ENCODE data around the gene RAD50. TPM values are rescaled to one million over a fixed set of nuclear protein-coding genes. Genes with fewer than 3 reads are reported as not detected.
"Not testable (repeated sequence)": the region's sequence is repeated elsewhere in the genome, so short reads cannot be mapped to it uniquely, and the experiment has no call there.

RAD50 gene
- polyA plus RNA-seq (2011; rRNA removed): 17.6 and 25.3 TPM in 2 replicates
- 31.1 and 41.4 TPM in 2 replicates for polyA minus RNA-seq (2011; rRNA and poly(A)+ RNA removed)

DNA sequence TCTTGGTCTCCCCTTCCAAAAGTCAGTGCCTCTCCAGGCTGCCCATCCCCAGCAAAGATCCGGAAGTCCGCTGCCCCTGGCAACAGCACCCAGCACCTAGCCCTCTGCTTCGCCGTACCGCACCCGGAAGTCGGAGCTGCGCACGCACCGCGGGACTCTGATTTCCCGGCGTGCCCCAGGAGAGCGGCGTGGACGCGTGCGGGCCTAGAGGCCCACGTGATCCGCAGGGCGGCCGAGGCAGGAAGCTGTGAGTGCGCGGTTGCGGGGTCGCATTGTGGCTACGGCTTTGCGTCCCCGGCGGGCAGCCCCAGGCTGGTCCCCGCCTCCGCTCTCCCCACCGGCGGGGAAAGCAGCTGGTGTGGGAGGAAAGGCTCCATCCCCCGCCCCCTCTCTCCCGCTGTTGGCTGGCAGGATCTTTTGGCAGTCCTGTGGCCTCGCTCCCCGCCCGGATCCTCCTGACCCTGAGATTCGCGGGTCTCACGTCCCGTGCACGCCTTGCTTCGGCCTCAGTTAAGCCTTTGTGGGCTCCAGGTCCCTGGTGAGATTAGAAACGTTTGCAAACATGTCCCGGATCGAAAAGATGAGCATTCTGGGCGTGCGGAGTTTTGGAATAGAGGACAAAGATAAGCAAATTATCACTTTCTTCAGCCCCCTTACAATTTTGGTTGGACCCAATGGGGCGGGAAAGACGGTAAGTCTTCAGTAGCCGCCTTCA is at the start of gene RAD50:
RAD50 (plus strand) TSS at position 215 of the 715 bp plus-strand sequence; CDS start at position 563, 348 bp downstream.
- ChIA-PET CTCF (interaction anchor here (0.7 to 1.2 kb wide), 2 partner anchors 179 to 263 kb away, joined by 3 read pairs; no protein-coding TSS in a partner anchor), POLR2A (interaction anchor here (0.6 to 1.1 kb wide), 4 partner anchors 48 to 169 kb away, joined by 3 to 4 read pairs (median 3); no protein-coding TSS in a partner anchor)
- TF ChIP-seq, protein P1, sequence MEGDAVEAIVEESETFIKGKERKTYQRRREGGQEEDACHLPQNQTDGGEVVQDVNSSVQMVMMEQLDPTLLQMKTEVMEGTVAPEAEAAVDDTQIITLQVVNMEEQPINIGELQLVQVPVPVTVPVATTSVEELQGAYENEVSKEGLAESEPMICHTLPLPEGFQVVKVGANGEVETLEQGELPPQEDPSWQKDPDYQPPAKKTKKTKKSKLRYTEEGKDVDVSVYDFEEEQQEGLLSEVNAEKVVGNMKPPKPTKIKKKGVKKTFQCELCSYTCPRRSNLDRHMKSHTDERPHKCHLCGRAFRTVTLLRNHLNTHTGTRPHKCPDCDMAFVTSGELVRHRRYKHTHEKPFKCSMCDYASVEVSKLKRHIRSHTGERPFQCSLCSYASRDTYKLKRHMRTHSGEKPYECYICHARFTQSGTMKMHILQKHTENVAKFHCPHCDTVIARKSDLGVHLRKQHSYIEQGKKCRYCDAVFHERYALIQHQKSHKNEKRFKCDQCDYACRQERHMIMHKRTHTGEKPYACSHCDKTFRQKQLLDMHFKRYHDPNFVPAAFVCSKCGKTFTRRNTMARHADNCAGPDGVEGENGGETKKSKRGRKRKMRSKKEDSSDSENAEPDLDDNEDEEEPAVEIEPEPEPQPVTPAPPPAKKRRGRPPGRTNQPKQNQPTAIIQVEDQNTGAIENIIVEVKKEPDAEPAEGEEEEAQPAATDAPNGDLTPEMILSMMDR (IDR thresholded peaks at IDR 0.05; ENCODE audit: low read depth, low read length): no peak
- Histone ChIP-seq H3K9me3 (ENCODE audit: control insufficient read depth, insufficient read depth, low read length) (no peaks in the 10 kb centered on the region; the same call in 1 of the 2 replicates), H3K4me3 (ENCODE audit: low read depth, low read length) (peak within 1 kb of the TSS; percentile 78), H3K27ac (ENCODE audit: low read depth, low read length) (peak within 1 kb of the TSS; percentile 88), H3K27me3 (ENCODE audit: control insufficient read depth, insufficient read depth, low read length) (no peaks in the 10 kb centered on the region)
- DNase-seq (ENCODE audit: low read depth, low spot score): peak; percentile 74

DNA sequence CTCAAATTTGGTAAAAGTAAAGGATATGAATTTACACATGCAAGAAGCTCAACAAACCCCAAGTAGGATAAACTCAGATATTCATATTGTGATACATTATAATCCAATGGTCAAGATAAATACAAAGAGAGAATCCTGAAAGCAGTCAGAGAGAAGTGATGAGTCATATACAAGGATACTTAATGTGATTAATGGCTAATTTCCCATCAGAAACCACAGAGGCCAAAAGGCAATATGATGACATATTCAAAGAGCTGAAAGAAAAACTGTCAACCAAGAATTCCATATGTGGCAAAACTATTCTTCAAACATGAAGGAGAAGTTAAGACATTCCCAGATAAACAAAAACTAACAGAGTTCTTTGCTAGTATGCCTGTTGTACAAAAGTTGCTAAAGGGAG is 46.7 kb upstream of the RAD50 start:
- peak; percentile 86 for DNase-seq (ENCODE audit: low read depth, low spot score)
- Histone ChIP-seq H3K27ac (ENCODE audit: low read depth, low read length) (no peak overlapping the region), H3K4me3 (ENCODE audit: low read depth, low read length) (no peak overlapping the region), H3K9me3 (ENCODE audit: control insufficient read depth, insufficient read depth, low read length) (peaks cover 8% of the 10 kb centered on the region), H3K27me3 (ENCODE audit: control insufficient read depth, insufficient read depth, low read length) (no peaks in the 10 kb centered on the region)
- CTCF ChIA-PET: interaction anchor here (2.0 to 4.5 kb wide), 3 partner anchors 17 to 310 kb away, joined by 9 to 31 read pairs (median 25); no protein-coding TSS in a partner anchor
- POLR2A ChIA-PET: interaction anchor here (0.6 to 1.4 kb wide), 7 partner anchors 12 to 283 kb away, joined by 3 to 6 read pairs (median 4); partner anchors contain the start of gene IRF1
- TF ChIP-seq, protein P1 (IDR thresholded peaks at IDR 0.05; ENCODE audit: low read depth, low read length): no peak

DNA sequence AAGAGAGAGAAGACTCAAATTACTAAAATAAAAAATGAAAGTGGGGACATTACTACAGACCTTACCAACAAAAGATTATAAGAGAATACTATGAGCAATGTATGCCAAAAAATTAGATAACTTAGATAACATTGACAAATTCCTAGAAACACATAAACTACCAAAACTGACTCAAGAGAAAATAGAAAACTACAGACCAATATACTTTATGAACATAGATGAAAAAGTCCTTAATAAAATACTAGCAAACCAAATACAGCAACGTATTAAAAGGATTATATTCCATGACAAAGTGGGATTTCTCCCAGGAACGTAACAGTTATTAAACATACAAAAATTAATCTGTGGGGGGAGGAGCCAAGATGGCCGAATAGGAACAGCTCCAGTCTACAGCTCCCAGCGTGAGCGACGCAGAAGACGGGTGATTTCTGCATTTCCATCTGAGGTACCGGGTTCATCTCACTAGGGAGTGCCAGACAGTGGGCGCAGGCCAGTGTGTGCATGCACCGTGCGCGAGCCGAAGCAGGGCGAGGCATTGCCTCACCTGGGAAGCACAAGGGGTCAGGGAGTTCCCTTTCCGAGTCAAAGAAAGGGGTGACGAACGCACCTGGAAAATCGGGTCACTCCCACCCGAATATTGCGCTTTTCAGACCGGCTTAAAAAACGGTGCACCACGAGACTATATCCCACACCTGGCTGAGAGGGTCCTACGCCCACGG is 43.0 kb upstream of the RAD50 start:
- CTCF ChIA-PET, POLR2A ChIA-PET: not testable (repeated sequence)

DNA sequence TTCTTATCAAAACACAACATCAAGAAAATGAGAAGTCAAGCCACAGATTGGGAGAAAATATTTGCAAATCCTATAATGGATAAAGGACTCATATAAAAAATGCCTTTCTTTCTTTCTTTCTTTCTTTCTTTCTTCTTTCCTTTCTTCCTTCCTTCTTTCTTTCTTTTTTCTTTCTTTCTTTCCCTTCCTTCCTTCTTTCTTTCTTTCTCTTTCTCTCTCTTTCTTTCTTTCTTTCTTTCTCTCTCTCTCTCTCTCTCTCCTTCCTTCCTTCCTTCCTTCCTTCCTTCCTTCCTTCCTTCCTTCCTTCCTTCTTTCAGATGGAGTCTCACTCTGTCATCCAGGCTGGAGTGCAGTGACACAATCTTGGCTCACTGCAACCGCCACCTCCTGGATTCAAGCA is 34.7 kb upstream of the RAD50 start:
- H3K9me3 ChIP-seq (ENCODE audit: control insufficient read depth, insufficient read depth, low read length); H3K27me3 ChIP-seq (ENCODE audit: control insufficient read depth, insufficient read depth, low read length); H3K4me3 ChIP-seq (ENCODE audit: low read depth, low read length); POLR2A ChIA-PET; H3K27ac ChIP-seq (ENCODE audit: low read depth, low read length); DNase-seq (ENCODE audit: low read depth, low spot score): not testable (repeated sequence)
- CTCF ChIA-PET: interaction anchor here (0.7 kb wide), 1 partner anchor 74 kb away, joined by 3 read pairs; no protein-coding TSS in a partner anchor

More for the DNA sequence above, 43.0 kb upstream of the RAD50 start:
- H3K27ac ChIP-seq (ENCODE audit: low read depth, low read length); H3K27me3 ChIP-seq (ENCODE audit: control insufficient read depth, insufficient read depth, low read length); H3K9me3 ChIP-seq (ENCODE audit: control insufficient read depth, insufficient read depth, low read length); DNase-seq (ENCODE audit: low read depth, low spot score); H3K4me3 ChIP-seq (ENCODE audit: low read depth, low read length): not testable (repeated sequence)

DNA sequence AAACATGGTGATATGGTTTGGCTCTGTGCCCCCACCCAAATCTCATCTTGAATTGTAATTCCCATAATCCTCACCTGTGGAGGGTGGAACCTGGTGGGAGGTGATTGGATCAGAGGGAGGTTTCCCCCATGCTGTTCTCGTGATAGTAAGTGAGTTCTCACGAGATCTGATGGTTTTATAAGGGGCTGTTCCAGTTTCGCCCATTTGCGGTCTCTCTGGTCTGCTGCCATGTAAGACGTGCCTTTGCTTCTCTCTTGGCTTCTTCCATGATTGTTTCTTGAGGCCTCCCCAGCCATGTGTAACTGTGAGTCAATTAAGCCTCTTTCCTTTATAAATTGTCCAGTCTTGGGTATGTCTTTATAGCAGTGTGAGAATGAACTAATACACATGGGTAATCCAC is 31.9 kb upstream of the RAD50 start:
- CTCF ChIA-PET; H3K4me3 ChIP-seq (ENCODE audit: low read depth, low read length); H3K27me3 ChIP-seq (ENCODE audit: control insufficient read depth, insufficient read depth, low read length); POLR2A ChIA-PET; DNase-seq (ENCODE audit: low read depth, low spot score); H3K9me3 ChIP-seq (ENCODE audit: control insufficient read depth, insufficient read depth, low read length); H3K27ac ChIP-seq (ENCODE audit: low read depth, low read length): not testable (repeated sequence)

DNA sequence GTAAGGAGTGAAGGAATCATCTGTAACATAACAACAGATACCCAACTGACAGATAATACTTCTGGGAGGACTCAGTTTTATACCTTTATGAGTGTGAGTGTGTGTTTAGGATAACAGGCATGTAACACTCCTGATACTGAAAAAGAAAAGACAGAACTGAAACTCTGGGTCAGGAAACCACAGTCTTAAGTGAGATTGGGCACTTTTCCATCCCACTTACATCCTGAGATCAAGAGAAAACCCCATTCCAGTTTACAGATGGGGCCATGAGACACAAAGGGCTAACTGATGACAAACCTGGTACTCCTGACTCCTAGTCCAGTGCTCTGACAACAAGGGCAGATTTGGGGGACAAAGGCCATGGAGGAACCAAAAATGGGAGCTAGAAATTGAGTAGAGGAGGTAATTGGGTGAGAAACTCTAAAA is 31.5 kb upstream of the RAD50 start:
- no peak overlapping the region for H3K4me3 ChIP-seq (ENCODE audit: low read depth, low read length)
- no peaks in the 10 kb centered on the region for H3K9me3 ChIP-seq (ENCODE audit: control insufficient read depth, insufficient read depth, low read length)
- no peak for DNase-seq (ENCODE audit: low read depth, low spot score)
- H3K27me3 ChIP-seq (ENCODE audit: control insufficient read depth, insufficient read depth, low read length): peaks cover 9% of the 10 kb centered on the region
- H3K27ac ChIP-seq (ENCODE audit: low read depth, low read length): no peak overlapping the region
- ChIA-PET POLR2A (no interaction called here), CTCF (interaction anchor here (0.9 to 2.9 kb wide), 4 partner anchors 11 to 358 kb away, joined by 3 to 32 read pairs (median 18); no protein-coding TSS in a partner anchor)
- TF ChIP-seq, protein P1 (IDR thresholded peaks at IDR 0.05; ENCODE audit: low read depth, low read length): no peak
